AG04450 (cell line): ENCODE data around the gene CGNL1. TPM values are rescaled to one million over a fixed set of nuclear protein-coding genes. Genes with fewer than 3 reads are reported as not detected.

Experiments used
- CTCF ChIA-PET: fragments of 300-600, 350-600 bp; formaldehyde crosslinking; extraction: SDS; loops from one replicate; lab custom pipeline; 2022; ENCODE audit warnings: antibody characterized with exemption, inconsistent platforms; lab: Charles Lee
- POLR2A ChIA-PET: fragments of 350-600 bp; formaldehyde crosslinking; extraction: SDS; loops from one replicate; lab custom pipeline; 2021; ENCODE audit warnings: antibody characterized with exemption, inconsistent platforms; lab: Yijun Ruan, JAX
- DNase-seq: peaks from one replicate; pipeline ENCODE4 v3.0.0-alpha.2; 2011; ENCODE audit warnings: low read depth, low spot score
- H3K27ac ChIP-seq: one replicate; pipeline ENCODE4 v1.5.1; 2012; ENCODE audit warnings: low read depth, low read length, control low read depth
- H3K27me3 ChIP-seq: one replicate; pipeline ENCODE4 v1.6.0; 2012; ENCODE audit warnings: low read length; ENCODE audit not compliant: control insufficient read depth, insufficient read depth
- H3K4me3 ChIP-seq: 2 replicates; pipeline ENCODE4 v1.5.1; 2011; ENCODE audit warnings: mild to moderate bottlenecking, low read depth, low read length, control low read depth
- H3K9me3 ChIP-seq: 2 replicates; pipeline ENCODE4 v1.5.1; 2012; ENCODE audit warnings: low read length; ENCODE audit not compliant: control insufficient read depth, insufficient read depth
- CTCF ChIP-seq: IDR thresholded peaks from 2 replicates; pipeline ENCODE4 v1.5.1; 2011; ENCODE audit warnings: low read depth, low read length, control low read depth, inconsistent platforms
- polyA plus RNA-seq: library from polyadenylated mRNA; depleted of rRNA; stranded (reverse); fragments of >200 nt; gene quantifications from 2 replicates; pipeline ENCODE4 v1.2.3, GENCODE V29; 2011

CGNL1 gene
- polyA plus RNA-seq, 1 experiment, result 0.25 TPM

DNA sequence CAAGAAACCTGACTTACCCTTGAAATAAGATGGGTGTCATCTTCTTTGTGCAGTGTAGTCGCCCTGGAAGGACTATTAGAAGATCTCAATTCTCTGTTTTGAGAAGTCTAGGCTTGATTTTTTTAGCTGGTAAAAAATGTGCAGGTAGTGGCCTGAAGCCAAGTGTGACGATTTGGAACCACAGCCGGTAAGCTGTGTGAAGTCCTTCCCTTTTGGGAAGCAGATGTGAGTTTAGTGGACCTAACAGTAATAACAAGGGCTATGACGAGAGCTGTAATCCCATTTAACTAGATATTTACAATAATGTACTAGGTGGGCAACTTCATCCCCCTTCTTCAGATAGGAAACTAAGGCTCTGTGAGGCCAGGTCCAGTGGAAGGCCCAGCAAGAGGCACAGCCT lies 133.7 kb downstream of the CGNL1 start:
- POLR2A ChIA-PET, result no interaction called here
- Histone ChIP-seq H3K4me3 (no peak overlapping the region), H3K27me3 (no peaks in the 10 kb centered on the region), H3K9me3 (no peaks in the 10 kb centered on the region), H3K27ac (peak overlapping the region; percentile 39)
- DNase-seq, result no peak
- CTCF ChIA-PET, result interaction anchor here (0.9 kb wide), 2 partner anchors 17 to 170 kb away, joined by 3 to 5 read pairs; no protein-coding TSS in a partner anchor
- TF ChIP-seq CTCF, result no peak

- Histone ChIP-seq H3K4me3 (no peak overlapping the region), H3K27ac (peak overlapping the region; percentile 58), H3K27me3 (no peaks in the 10 kb centered on the region), H3K9me3 (no peaks in the 10 kb centered on the region)
- ChIA-PET CTCF (interaction anchor here (0.9 kb wide), 1 partner anchor 17 kb away, joined by 3 read pairs; no protein-coding TSS in a partner anchor), POLR2A (no interaction called here)
- DNase-seq, result peak; percentile 85
- TF ChIP-seq CTCF, result no peak
Measured at GRCh38 chr15:57510647-57511046, 134.3 kb downstream of the CGNL1 start.

- no peak overlapping the region for H3K4me3 ChIP-seq
- POLR2A ChIA-PET, result no interaction called here
- H3K27ac ChIP-seq, result no peak overlapping the region
- no peak for TF ChIP-seq CTCF
- H3K9me3 ChIP-seq, result no peaks in the 10 kb centered on the region; the same call in 1 of the 2 replicates
- peaks cover 4% of the 10 kb centered on the region for H3K27me3 ChIP-seq
- CTCF ChIA-PET, result interaction anchor here (1.6 kb wide), 1 partner anchor 11 kb away, joined by 4 read pairs; no protein-coding TSS in a partner anchor
- no peak for DNase-seq
Measured at GRCh38 chr15:57516327-57517029, 140.2 kb downstream of the CGNL1 start.

GRCh38 chr15:57517030-57517671 lies 140.8 kb downstream of the CGNL1 start:
- no peak overlapping the region for H3K27ac ChIP-seq
- no peak for DNase-seq
- ChIA-PET POLR2A (no interaction called here), CTCF (interaction anchor here (2.4 kb wide), 1 partner anchor 10 kb away, joined by 11 read pairs; no protein-coding TSS in a partner anchor)
- H3K4me3 ChIP-seq, result no peak overlapping the region
- no peaks in the 10 kb centered on the region; the same call in 1 of the 2 replicates for H3K9me3 ChIP-seq
- peaks cover 4% of the 10 kb centered on the region for H3K27me3 ChIP-seq
- TF ChIP-seq CTCF, result no peak
